Stimulated activated naive B cell treated with anti-CD40 and anti-IgM and Interleukin-4, amounts not matched to agents 10 μg/mL and 1 μg/mL and 100 μg/mL, for 72 hours (primary cell): ENCODE results near the gene DBNDD1.
"Not testable (repeated sequence)": the region's sequence is repeated elsewhere in the genome, so short reads cannot be mapped to it uniquely, and the experiment has no call there.

Experiments
- ATAC-seq, 2 donors: fragments of 150-1000 bp; cut with Tn5 transposase; replicated peaks; 2 replicates each; pipeline ENCODE4 v1.10.0; 2021; ENCODE audit warnings: moderate library complexity in 1 of 2
- DNase-seq: peaks from one replicate; pipeline ENCODE4 v3.0.0; 2021
- H3K27ac Mint-ChIP-seq: one replicate; pipeline ENCODE4 v1.8.0; 2022; ENCODE audit warnings: mild to moderate bottlenecking, mixed read lengths
- H3K27me3 Mint-ChIP-seq, 2 donors: one replicate each; pipeline ENCODE4 v1.8.0; 2022; ENCODE audit warnings: mixed read lengths in 2 of 2
- H3K36me3 Mint-ChIP-seq, 2 donors: one replicate each; pipeline ENCODE4 v1.8.0; 2022; ENCODE audit warnings: mixed read lengths in 2 of 2, mild to moderate bottlenecking in 1 of 2
- H3K4me1 Mint-ChIP-seq, 2 donors: one replicate each; pipeline ENCODE4 v1.8.0; 2022; ENCODE audit warnings: mixed read lengths in 2 of 2, mild to moderate bottlenecking in 1 of 2
- H3K4me3 Mint-ChIP-seq, 2 donors: one replicate each; pipeline ENCODE4 v1.8.0; 2022; ENCODE audit warnings: mild to moderate bottlenecking in 2 of 2, mixed read lengths in 2 of 2, moderate library complexity in 1 of 2
- H3K9me3 Mint-ChIP-seq, 2 donors: one replicate each; pipeline ENCODE4 v1.8.0; 2022; ENCODE audit warnings: mixed read lengths in 2 of 2, mild to moderate bottlenecking in 1 of 2

The DBNDD1 gene

GRCh38 chr16:89984216-89984615, 35.0 kb downstream of the DBNDD1 start:
- Mint-ChIP-seq H3K9me3 (no peaks in the 10 kb centered on the region), H3K27ac (no peak overlapping the region), H3K27me3 (no peaks in the 10 kb centered on the region), H3K36me3 (peaks cover 65 to 75% of the 10 kb centered on the region in 2 donors), H3K4me3 (no peak overlapping the region), H3K4me1 (peaks cover 24 to 46% of the 10 kb centered on the region in 2 donors)
- DNase-seq (no peak), ATAC-seq (no peak)

- H3K36me3 Mint-ChIP-seq = peaks cover 64 to 76% of the 10 kb centered on the region in 2 donors
- H3K4me3 Mint-ChIP-seq = no peak overlapping the region
- H3K4me1 Mint-ChIP-seq = peaks cover 27 to 46% of the 10 kb centered on the region in 2 donors
- ATAC-seq (no peak), DNase-seq (no peak)
- no peaks in the 10 kb centered on the region for H3K27me3 Mint-ChIP-seq
- H3K27ac Mint-ChIP-seq = peak overlapping the region; percentile 51
- no peaks in the 10 kb centered on the region for H3K9me3 Mint-ChIP-seq
Observed at GRCh38 chr16:89983536-89983935, 35.7 kb downstream of the DBNDD1 start.

- H3K4me1 Mint-ChIP-seq = peaks cover 31 to 51% of the 10 kb centered on the region in 2 donors
- H3K4me3 Mint-ChIP-seq = no peak overlapping the region
- no peaks in the 10 kb centered on the region for H3K27me3 Mint-ChIP-seq
- DNase-seq = no peak
- ATAC-seq = no peak
- H3K36me3 Mint-ChIP-seq = peaks cover 62 to 80% of the 10 kb centered on the region in 2 donors
- no peaks in the 10 kb centered on the region for H3K9me3 Mint-ChIP-seq
- H3K27ac Mint-ChIP-seq = peak overlapping the region; percentile 90
Observed at GRCh38 chr16:89982318-89982717, 36.9 kb downstream of the DBNDD1 start.

GRCh38 chr16:89981414-89981813, 37.8 kb downstream of the DBNDD1 start:
- peak overlapping the region; percentile 44 to 67 for H3K4me3 Mint-ChIP-seq
- peak; percentile 53 for DNase-seq
- H3K4me1 Mint-ChIP-seq = peaks cover 23 to 42% of the 10 kb centered on the region in 2 donors
- no peaks in the 10 kb centered on the region for H3K9me3 Mint-ChIP-seq
- H3K27me3 Mint-ChIP-seq = no peaks in the 10 kb centered on the region
- peak; percentile 98 for ATAC-seq
- H3K36me3 Mint-ChIP-seq = peaks cover 55 to 75% of the 10 kb centered on the region in 2 donors
- H3K27ac Mint-ChIP-seq = peak overlapping the region; percentile 90

- Mint-ChIP-seq H3K36me3 (peaks cover 21 to 46% of the 10 kb centered on the region in 2 donors), H3K4me3 (no peak overlapping the region), H3K9me3 (peaks cover 0 to 3% of the 10 kb centered on the region in 2 donors), H3K4me1 (peaks cover 31 to 43% of the 10 kb centered on the region in 2 donors), H3K27me3 (no peaks in the 10 kb centered on the region), H3K27ac (no peak overlapping the region)
- DNase-seq (no peak), ATAC-seq (no peak)
Observed at GRCh38 chr16:89974870-89975269, 44.4 kb downstream of the DBNDD1 start.

- peak overlapping the region; percentile 14 for H3K27ac Mint-ChIP-seq
- no peak for ATAC-seq
- H3K4me1 Mint-ChIP-seq = peaks cover 29 to 49% of the 10 kb centered on the region in 2 donors
- peaks cover 0 to 3% of the 10 kb centered on the region in 2 donors for H3K9me3 Mint-ChIP-seq
- H3K27me3 Mint-ChIP-seq = no peaks in the 10 kb centered on the region
- DNase-seq = no peak
- H3K4me3 Mint-ChIP-seq = peak overlapping the region; percentile 75 to 99
- peaks cover 17 to 39% of the 10 kb centered on the region in 2 donors for H3K36me3 Mint-ChIP-seq
Observed at GRCh38 chr16:89973654-89974335, 45.5 kb downstream of the DBNDD1 start.

- peak overlapping the region; percentile 92 to 99 for H3K4me3 Mint-ChIP-seq
- peak overlapping the region; percentile 96 for H3K27ac Mint-ChIP-seq
- H3K4me1 Mint-ChIP-seq = peaks cover 28 to 48% of the 10 kb centered on the region in 2 donors
- no peaks in the 10 kb centered on the region for H3K27me3 Mint-ChIP-seq
- no peak for DNase-seq
- H3K9me3 Mint-ChIP-seq = peaks cover 0 to 3% of the 10 kb centered on the region in 2 donors
- ATAC-seq = no peak
- peaks cover 17 to 42% of the 10 kb centered on the region in 2 donors for H3K36me3 Mint-ChIP-seq
Observed at GRCh38 chr16:89973235-89973634, 46.0 kb downstream of the DBNDD1 start.

- ATAC-seq (peak; percentile 91), DNase-seq (peak; percentile 87)
- peak overlapping the region; percentile 92 to 99 for H3K4me3 Mint-ChIP-seq
- H3K27ac Mint-ChIP-seq = peak overlapping the region; percentile 96
- no peaks in the 10 kb centered on the region for H3K27me3 Mint-ChIP-seq
- peaks cover 27 to 49% of the 10 kb centered on the region in 2 donors for H3K4me1 Mint-ChIP-seq
- peaks cover 14 to 39% of the 10 kb centered on the region in 2 donors for H3K36me3 Mint-ChIP-seq
- H3K9me3 Mint-ChIP-seq = peaks cover 0 to 3% of the 10 kb centered on the region in 2 donors
Observed at GRCh38 chr16:89972244-89973234, 46.7 kb downstream of the DBNDD1 start.

GRCh38 chr16:89971495-89972243, 47.6 kb downstream of the DBNDD1 start:
- peaks cover 0 to 3% of the 10 kb centered on the region in 2 donors for H3K9me3 Mint-ChIP-seq
- ATAC-seq (peak; percentile 6 to 20), DNase-seq (no peak)
- peak overlapping the region; percentile 96 for H3K27ac Mint-ChIP-seq
- peak overlapping the region; percentile 92 to 99 for H3K4me3 Mint-ChIP-seq
- peaks cover 27 to 50% of the 10 kb centered on the region in 2 donors for H3K4me1 Mint-ChIP-seq
- no peaks in the 10 kb centered on the region for H3K27me3 Mint-ChIP-seq
- peaks cover 14 to 40% of the 10 kb centered on the region in 2 donors for H3K36me3 Mint-ChIP-seq

- DNase-seq (no peak), ATAC-seq (peak; percentile 5 to 11)
Observed at GRCh38 chr16:89969741-89970410, 49.4 kb downstream of the DBNDD1 start.

GRCh38 chr16:89968074-89968473, 51.2 kb downstream of the DBNDD1 start:
- not testable (repeated sequence) for H3K27me3 Mint-ChIP-seq, ATAC-seq, H3K4me3 Mint-ChIP-seq, DNase-seq, H3K27ac Mint-ChIP-seq, H3K9me3 Mint-ChIP-seq
- peaks cover 16 to 45% of the 10 kb centered on the region in 2 donors for H3K4me1 Mint-ChIP-seq
- H3K36me3 Mint-ChIP-seq = peaks cover 18 to 43% of the 10 kb centered on the region in 2 donors

More at GRCh38 chr16:89969741-89970410, 49.4 kb downstream of the DBNDD1 start:
- peak overlapping the region; percentile 31 for H3K27ac Mint-ChIP-seq
- peaks cover 26 to 58% of the 10 kb centered on the region in 2 donors for H3K4me1 Mint-ChIP-seq
- H3K36me3 Mint-ChIP-seq = peaks cover 19 to 42% of the 10 kb centered on the region in 2 donors
- H3K27me3 Mint-ChIP-seq = no peaks in the 10 kb centered on the region
- H3K4me3 Mint-ChIP-seq = peak overlapping the region; percentile 17 to 99
- peaks cover 0 to 3% of the 10 kb centered on the region in 2 donors for H3K9me3 Mint-ChIP-seq

- Mint-ChIP-seq H3K4me1 (peaks cover 14 to 45% of the 10 kb centered on the region in 2 donors), H3K36me3 (peaks cover 18 to 43% of the 10 kb centered on the region in 2 donors)
- H3K27me3 Mint-ChIP-seq, ATAC-seq, H3K9me3 Mint-ChIP-seq, DNase-seq, H3K27ac Mint-ChIP-seq, H3K4me3 Mint-ChIP-seq: not testable (repeated sequence)
Observed at GRCh38 chr16:89967436-89967835, 51.8 kb downstream of the DBNDD1 start.

GRCh38 chr16:89966756-89967155, 52.5 kb downstream of the DBNDD1 start:
- Mint-ChIP-seq H3K27ac (no peak overlapping the region), H3K27me3 (no peaks in the 10 kb centered on the region), H3K4me3 (no peak overlapping the region), H3K4me1 (peaks cover 12 to 40% of the 10 kb centered on the region in 2 donors), H3K9me3 (peaks cover 0 to 3% of the 10 kb centered on the region in 2 donors), H3K36me3 (peaks cover 18 to 40% of the 10 kb centered on the region in 2 donors)
- DNase-seq (no peak), ATAC-seq (no peak)
